Measurements from ENCODE around the gene ROBO1. TPM values are rescaled to one million over a fixed set of nuclear protein-coding genes. Genes with fewer than 3 reads are reported as not detected.

The ROBO1 gene
- total RNA-seq, 1 experiment from 2014 or later, result 32.2 TPM

DNA sequence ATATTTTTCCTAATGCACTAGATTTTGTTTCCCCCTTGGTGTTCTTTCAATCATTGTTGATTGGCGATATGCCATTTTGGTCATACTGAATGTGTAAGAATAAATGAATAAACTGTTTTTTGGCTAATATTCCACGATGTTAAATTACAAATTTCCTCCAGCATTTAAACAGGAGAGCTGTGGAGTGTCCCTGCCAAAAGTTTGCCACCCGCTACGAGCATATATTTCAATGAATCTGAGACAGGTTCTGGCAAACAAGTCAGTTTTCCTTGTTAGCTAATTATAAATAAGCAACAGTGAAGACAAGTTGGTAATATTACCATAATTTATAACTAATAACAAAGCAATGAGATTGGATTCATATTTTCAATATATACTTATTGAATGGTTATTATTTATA is 777.6 kb downstream of the ROBO1 start:
- H3K27me3 Mint-ChIP-seq (ENCODE audit: insufficient read depth, unreplicated experiment), result no peaks in the 10 kb centered on the region
- CTCF ChIA-PET, result interaction anchor here (0.6 to 2.6 kb wide), 7 partner anchors 12 to 372 kb away, joined by 3 to 28 read pairs (median 5); no protein-coding TSS in a partner anchor
- TF ChIP-seq, protein P1, sequence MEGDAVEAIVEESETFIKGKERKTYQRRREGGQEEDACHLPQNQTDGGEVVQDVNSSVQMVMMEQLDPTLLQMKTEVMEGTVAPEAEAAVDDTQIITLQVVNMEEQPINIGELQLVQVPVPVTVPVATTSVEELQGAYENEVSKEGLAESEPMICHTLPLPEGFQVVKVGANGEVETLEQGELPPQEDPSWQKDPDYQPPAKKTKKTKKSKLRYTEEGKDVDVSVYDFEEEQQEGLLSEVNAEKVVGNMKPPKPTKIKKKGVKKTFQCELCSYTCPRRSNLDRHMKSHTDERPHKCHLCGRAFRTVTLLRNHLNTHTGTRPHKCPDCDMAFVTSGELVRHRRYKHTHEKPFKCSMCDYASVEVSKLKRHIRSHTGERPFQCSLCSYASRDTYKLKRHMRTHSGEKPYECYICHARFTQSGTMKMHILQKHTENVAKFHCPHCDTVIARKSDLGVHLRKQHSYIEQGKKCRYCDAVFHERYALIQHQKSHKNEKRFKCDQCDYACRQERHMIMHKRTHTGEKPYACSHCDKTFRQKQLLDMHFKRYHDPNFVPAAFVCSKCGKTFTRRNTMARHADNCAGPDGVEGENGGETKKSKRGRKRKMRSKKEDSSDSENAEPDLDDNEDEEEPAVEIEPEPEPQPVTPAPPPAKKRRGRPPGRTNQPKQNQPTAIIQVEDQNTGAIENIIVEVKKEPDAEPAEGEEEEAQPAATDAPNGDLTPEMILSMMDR (IDR thresholded peaks at IDR 0.05; ENCODE audit: unreplicated experiment), result no peak
- DNase-seq (ENCODE audit: unreplicated experiment), result no peak
- no peaks in the 10 kb centered on the region for H3K36me3 Mint-ChIP-seq (ENCODE audit: insufficient read depth, unreplicated experiment)
- intact Hi-C loops (cut with micrococcal nuclease), result no loop called here
- no peaks in the 10 kb centered on the region for H3K9me3 Mint-ChIP-seq (ENCODE audit: unreplicated experiment)
- no peak overlapping the region for H3K4me3 Mint-ChIP-seq (ENCODE audit: unreplicated experiment)
- H3K4me1 Mint-ChIP-seq (ENCODE audit: insufficient read depth, unreplicated experiment), result peaks cover 5% of the 10 kb centered on the region
- H3K27ac Mint-ChIP-seq (ENCODE audit: low read depth, unreplicated experiment), result no peak overlapping the region
- POLR2A ChIA-PET, result interaction anchor here (0.9 to 1.0 kb wide), 2 partner anchors 18 to 29 kb away, joined by 3 to 4 read pairs; no protein-coding TSS in a partner anchor
- BruUV-seq (replicated peaks), result no TSS peak

DNA sequence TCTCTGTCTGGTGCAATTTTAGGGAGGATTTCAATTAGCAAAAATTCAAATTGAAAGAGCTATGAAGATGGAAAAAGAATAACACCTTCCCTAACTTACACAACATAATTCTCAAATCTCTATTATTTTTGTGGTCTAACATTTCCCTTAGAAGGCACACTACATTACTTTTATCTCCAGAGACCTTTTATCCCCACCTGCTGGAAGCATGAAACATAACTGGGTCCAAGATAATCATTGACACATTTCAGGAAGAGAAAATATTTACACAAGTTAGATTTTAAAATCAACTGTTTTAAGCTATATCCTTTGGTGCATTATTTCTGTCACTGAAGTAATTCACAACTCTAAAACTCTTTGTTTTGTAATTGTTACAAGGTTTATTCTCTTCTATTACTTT is 779.5 kb downstream of the ROBO1 start:
- Mint-ChIP-seq H3K27ac (ENCODE audit: low read depth, unreplicated experiment) (no peak overlapping the region), H3K4me3 (ENCODE audit: unreplicated experiment) (no peak overlapping the region), H3K27me3 (ENCODE audit: insufficient read depth, unreplicated experiment) (no peaks in the 10 kb centered on the region), H3K36me3 (ENCODE audit: insufficient read depth, unreplicated experiment) (no peaks in the 10 kb centered on the region), H3K9me3 (ENCODE audit: unreplicated experiment) (no peaks in the 10 kb centered on the region), H3K4me1 (ENCODE audit: insufficient read depth, unreplicated experiment) (no peaks in the 10 kb centered on the region)
- POLR2A ChIA-PET, result interaction anchor here (1.1 to 1.7 kb wide), 3 partner anchors 28 to 322 kb away, joined by 3 to 6 read pairs (median 4); no protein-coding TSS in a partner anchor
- peak; percentile 29 for DNase-seq (ENCODE audit: unreplicated experiment)
- TF ChIP-seq, protein P1 (IDR thresholded peaks at IDR 0.05; ENCODE audit: unreplicated experiment), result peak; percentile 49
- no TSS peak for BruUV-seq (replicated peaks)
- intact Hi-C loops (cut with micrococcal nuclease), result loop anchor here (1.0 kb wide), 2 partner anchors 44 to 329 kb away; no protein-coding TSS in a partner anchor
- CTCF ChIA-PET, result interaction anchor here (0.6 to 3.7 kb wide), 18 partner anchors 10 to 963 kb away, joined by 3 to 28 read pairs (median 4); no protein-coding TSS in a partner anchor

DNA sequence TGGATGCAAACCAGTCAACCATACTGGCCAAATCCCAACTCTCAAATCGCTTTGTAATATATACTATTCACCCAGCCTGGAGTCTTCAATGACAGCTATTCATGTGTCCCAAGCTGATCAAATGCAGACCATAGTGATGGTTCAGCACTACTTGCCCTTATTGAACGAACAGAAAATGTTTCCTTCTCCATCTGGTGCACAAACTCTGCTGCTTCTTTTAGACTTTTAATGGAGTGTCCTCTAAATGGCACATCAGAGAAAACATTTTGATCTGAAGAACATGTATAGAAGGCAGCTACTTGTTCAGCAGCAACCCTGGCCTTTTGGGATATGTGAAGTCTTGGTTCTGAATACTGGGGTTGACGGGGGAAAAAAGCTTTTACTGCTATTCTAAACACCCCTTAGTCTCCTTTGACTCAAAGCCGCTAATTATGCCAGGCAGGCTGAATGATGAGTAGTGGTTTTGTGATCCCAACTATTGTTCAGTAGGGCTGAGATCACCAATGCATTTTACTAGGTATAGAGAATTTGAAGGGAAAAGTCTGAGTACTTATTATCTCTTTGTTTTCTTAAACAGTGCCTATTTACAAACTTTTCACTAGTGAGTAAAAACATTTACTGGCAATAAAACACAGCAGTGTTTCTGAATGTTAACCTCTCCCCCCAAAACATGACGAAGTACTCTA is 781.2 kb downstream of the ROBO1 start:
- intact Hi-C loops (cut with micrococcal nuclease), result no loop called here
- no peaks in the 10 kb centered on the region for H3K9me3 Mint-ChIP-seq (ENCODE audit: unreplicated experiment)

DNA sequence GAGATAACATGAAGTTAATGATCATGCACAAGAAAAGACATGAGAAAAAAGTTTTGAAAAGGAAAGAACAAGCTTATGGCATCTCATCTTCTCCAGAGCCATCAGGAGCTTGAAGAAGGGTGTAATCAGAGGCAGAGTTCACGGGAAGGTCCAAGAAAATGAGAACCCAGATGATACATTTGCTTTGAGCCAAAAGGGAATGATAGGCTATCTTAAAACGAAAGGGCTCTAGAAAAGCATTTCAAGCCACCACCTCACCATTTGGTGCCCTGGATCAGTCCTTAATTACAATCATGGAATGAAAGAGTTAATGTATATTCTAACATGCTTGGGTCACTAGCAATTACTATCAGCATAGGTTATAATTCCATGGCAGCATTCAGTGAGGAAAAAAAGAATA is 781.8 kb downstream of the ROBO1 start:
- Mint-ChIP-seq H3K4me1 (ENCODE audit: insufficient read depth, unreplicated experiment) (no peaks in the 10 kb centered on the region), H3K9me3 (ENCODE audit: unreplicated experiment) (no peaks in the 10 kb centered on the region), H3K27ac (ENCODE audit: low read depth, unreplicated experiment) (no peak overlapping the region), H3K4me3 (ENCODE audit: unreplicated experiment) (no peak overlapping the region), H3K27me3 (ENCODE audit: insufficient read depth, unreplicated experiment) (no peaks in the 10 kb centered on the region), H3K36me3 (ENCODE audit: insufficient read depth, unreplicated experiment) (no peaks in the 10 kb centered on the region)
- ChIA-PET POLR2A (interaction anchor here (0.9 to 1.3 kb wide), 2 partner anchors 32 to 34 kb away, joined by 4 to 6 read pairs; no protein-coding TSS in a partner anchor), CTCF (interaction anchor here (0.7 to 3.7 kb wide), 3 partner anchors 8 to 780 kb away, joined by 3 to 25 read pairs (median 9); no protein-coding TSS in a partner anchor)
- TF ChIP-seq, protein P1 (IDR thresholded peaks at IDR 0.05; ENCODE audit: unreplicated experiment), result no peak
- DNase-seq (ENCODE audit: unreplicated experiment), result no peak
- BruUV-seq (replicated peaks), result no TSS peak
- intact Hi-C loops (cut with micrococcal nuclease), result no loop called here

More for the DNA sequence above, 781.2 kb downstream of the ROBO1 start:
- no peak for DNase-seq (ENCODE audit: unreplicated experiment)
- no peak overlapping the region for H3K27ac Mint-ChIP-seq (ENCODE audit: low read depth, unreplicated experiment)
- H3K27me3 Mint-ChIP-seq (ENCODE audit: insufficient read depth, unreplicated experiment), result no peaks in the 10 kb centered on the region
- no peaks in the 10 kb centered on the region for H3K36me3 Mint-ChIP-seq (ENCODE audit: insufficient read depth, unreplicated experiment)
- ChIA-PET CTCF (interaction anchor here (0.6 to 3.7 kb wide), 6 partner anchors 9 to 781 kb away, joined by 3 to 25 read pairs (median 6); no protein-coding TSS in a partner anchor), POLR2A (interaction anchor here (0.9 to 1.3 kb wide), 2 partner anchors 32 to 33 kb away, joined by 4 to 6 read pairs; no protein-coding TSS in a partner anchor)
- H3K4me3 Mint-ChIP-seq (ENCODE audit: unreplicated experiment), result no peak overlapping the region
- no TSS peak for BruUV-seq (replicated peaks)
- H3K4me1 Mint-ChIP-seq (ENCODE audit: insufficient read depth, unreplicated experiment), result no peaks in the 10 kb centered on the region
- TF ChIP-seq, protein P1 (IDR thresholded peaks at IDR 0.05; ENCODE audit: unreplicated experiment), result no peak

All from MCF 10A (cell line).